GM12875 (cell line): Measurements from ENCODE around the gene HIP1.
"Not testable (repeated sequence)": the region's sequence is repeated elsewhere in the genome, so short reads cannot be mapped to it uniquely, and the experiment has no call there.

ENCODE experiments used
- H3K4me3 ChIP-seq: one replicate; pipeline ENCODE4 v1.5.1; 2011; ENCODE audit warnings: low read depth, low read length, control low read depth
- TF ChIP-seq, protein P1 (sequence below): IDR thresholded peaks from 2 replicates; pipeline ENCODE4 v1.5.1; 2011; ENCODE audit warnings: low read depth, mild to moderate bottlenecking, control low read depth, inconsistent platforms, low read length, moderate library complexity, borderline replicate concordance; ENCODE audit not compliant: insufficient read depth

HIP1 gene

DNA sequence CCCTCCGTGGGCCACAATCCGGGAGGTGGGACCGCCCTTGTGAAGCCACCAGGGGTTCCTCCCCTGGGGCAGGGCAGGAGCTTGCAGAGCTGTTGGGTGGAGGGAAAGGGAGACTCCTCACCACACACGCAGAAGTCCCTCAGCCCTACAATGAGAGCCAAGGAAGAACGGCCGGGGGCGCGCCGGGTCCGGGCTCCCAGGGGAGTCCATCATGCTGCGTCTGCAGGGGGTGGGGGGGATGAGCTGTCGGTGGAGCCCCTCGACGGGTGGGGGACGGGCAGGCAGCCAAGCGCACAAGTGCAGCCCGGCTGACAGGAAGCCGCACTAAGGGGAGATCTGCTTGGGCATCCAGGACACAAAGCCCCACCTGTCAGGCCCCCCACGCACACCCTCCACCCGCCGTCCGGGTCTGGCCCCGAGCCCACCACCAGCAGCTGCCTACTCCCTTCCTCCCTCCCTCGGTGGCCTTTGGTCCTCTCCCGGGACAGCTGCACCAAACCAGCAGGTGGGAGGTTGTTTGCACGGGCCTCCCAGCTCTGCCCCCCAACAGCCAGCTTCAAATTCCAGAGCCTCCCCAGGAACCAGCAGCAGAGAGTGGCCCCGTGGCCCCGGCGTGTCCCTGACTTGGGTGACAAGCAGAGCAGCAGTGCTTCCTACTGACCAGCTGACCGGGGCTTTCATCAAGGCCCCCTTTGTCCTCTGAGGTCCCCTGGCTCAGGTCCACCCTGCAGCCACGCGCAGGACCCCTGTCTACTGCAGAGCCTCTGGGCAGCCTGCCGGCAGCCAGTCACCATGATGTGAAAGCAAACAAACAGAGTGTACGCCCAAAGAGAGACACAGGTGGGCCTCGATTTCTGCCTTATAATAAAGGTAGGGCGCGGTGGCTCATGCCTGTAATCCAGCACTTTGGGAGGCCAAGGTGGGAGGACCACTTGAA lies 50.3 kb downstream of the HIP1 start:
- TF ChIP-seq, protein P1, sequence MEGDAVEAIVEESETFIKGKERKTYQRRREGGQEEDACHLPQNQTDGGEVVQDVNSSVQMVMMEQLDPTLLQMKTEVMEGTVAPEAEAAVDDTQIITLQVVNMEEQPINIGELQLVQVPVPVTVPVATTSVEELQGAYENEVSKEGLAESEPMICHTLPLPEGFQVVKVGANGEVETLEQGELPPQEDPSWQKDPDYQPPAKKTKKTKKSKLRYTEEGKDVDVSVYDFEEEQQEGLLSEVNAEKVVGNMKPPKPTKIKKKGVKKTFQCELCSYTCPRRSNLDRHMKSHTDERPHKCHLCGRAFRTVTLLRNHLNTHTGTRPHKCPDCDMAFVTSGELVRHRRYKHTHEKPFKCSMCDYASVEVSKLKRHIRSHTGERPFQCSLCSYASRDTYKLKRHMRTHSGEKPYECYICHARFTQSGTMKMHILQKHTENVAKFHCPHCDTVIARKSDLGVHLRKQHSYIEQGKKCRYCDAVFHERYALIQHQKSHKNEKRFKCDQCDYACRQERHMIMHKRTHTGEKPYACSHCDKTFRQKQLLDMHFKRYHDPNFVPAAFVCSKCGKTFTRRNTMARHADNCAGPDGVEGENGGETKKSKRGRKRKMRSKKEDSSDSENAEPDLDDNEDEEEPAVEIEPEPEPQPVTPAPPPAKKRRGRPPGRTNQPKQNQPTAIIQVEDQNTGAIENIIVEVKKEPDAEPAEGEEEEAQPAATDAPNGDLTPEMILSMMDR = no peak
- H3K4me3 ChIP-seq = peak overlapping the region; percentile 5

GRCh38 chr7:75687246-75688088 lies 51.3 kb downstream of the HIP1 start:
- H3K4me3 ChIP-seq = no peak overlapping the region
- TF ChIP-seq, protein P1 = no peak

DNA sequence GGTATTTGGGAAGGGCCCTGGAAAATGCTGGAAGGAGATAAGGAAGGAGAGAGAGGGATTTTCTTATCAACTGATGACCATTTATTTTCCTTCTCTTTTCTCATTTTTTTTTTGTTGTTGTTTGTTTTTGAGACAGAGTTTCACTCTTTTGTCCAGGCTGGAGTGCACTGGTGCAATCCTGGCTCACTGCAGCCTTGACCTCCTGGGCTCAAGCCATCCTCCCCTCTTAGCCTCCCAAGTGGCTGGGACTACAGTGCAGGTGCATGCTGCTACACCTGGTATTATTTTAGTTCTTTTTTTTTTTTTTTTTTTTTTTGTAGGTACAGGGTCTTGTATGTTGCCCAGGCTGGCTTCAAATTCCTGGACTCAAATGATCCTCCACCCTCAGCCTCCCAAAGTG lies 52.2 kb downstream of the HIP1 start:
- no peak overlapping the region for H3K4me3 ChIP-seq
- TF ChIP-seq, protein P1 = no peak

- H3K4me3 ChIP-seq = not testable (repeated sequence)
Observed at GRCh38 chr7:75682052-75682451, 56.7 kb downstream of the HIP1 start.

- H3K4me3 ChIP-seq = no peak overlapping the region
- TF ChIP-seq, protein P1 = no peak
Observed at GRCh38 chr7:75679060-75679459, 59.7 kb downstream of the HIP1 start.

GRCh38 chr7:75669579-75669978 lies 69.2 kb downstream of the HIP1 start:
- no peak overlapping the region for H3K4me3 ChIP-seq
- TF ChIP-seq, protein P1 = no peak

DNA sequence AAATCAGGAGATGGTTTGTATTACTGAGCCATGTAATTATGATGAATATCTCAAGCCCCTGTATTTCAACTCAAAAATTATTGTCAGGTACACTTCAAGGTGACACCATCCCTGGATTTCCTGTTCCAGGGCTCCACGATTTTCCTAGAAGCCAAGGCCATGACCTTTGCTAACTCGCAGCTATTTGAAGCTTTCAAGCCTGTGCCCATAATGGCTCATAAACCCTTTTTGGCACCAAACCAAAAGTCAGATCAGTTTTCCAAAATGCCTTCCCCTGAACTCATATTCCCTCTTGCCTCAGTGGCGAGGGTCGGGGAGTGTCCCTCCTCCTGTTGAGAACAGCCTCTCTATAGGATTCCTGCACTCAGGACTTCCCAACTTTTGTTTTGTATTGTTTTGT lies 70.8 kb downstream of the HIP1 start:
- no peak overlapping the region for H3K4me3 ChIP-seq
- TF ChIP-seq, protein P1 = no peak
